HG02571 (cell line): ENCODE measurements around the gene INPP5J.
"Not testable (repeated sequence)": the region's sequence is repeated elsewhere in the genome, so short reads cannot be mapped to it uniquely, and the experiment has no call there.

ENCODE experiments used
- ATAC-seq: cut with Tn5 transposase; IDR thresholded peaks from one replicate; pipeline ENCODE4 v1.9.1; 2021; ENCODE audit warnings: mild to moderate bottlenecking, moderate library complexity; ENCODE audit not compliant: unreplicated experiment

The INPP5J gene, protein sequence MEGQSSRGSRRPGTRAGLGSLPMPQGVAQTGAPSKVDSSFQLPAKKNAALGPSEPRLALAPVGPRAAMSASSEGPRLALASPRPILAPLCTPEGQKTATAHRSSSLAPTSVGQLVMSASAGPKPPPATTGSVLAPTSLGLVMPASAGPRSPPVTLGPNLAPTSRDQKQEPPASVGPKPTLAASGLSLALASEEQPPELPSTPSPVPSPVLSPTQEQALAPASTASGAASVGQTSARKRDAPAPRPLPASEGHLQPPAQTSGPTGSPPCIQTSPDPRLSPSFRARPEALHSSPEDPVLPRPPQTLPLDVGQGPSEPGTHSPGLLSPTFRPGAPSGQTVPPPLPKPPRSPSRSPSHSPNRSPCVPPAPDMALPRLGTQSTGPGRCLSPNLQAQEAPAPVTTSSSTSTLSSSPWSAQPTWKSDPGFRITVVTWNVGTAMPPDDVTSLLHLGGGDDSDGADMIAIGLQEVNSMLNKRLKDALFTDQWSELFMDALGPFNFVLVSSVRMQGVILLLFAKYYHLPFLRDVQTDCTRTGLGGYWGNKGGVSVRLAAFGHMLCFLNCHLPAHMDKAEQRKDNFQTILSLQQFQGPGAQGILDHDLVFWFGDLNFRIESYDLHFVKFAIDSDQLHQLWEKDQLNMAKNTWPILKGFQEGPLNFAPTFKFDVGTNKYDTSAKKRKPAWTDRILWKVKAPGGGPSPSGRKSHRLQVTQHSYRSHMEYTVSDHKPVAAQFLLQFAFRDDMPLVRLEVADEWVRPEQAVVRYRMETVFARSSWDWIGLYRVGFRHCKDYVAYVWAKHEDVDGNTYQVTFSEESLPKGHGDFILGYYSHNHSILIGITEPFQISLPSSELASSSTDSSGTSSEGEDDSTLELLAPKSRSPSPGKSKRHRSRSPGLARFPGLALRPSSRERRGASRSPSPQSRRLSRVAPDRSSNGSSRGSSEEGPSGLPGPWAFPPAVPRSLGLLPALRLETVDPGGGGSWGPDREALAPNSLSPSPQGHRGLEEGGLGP

DNA sequence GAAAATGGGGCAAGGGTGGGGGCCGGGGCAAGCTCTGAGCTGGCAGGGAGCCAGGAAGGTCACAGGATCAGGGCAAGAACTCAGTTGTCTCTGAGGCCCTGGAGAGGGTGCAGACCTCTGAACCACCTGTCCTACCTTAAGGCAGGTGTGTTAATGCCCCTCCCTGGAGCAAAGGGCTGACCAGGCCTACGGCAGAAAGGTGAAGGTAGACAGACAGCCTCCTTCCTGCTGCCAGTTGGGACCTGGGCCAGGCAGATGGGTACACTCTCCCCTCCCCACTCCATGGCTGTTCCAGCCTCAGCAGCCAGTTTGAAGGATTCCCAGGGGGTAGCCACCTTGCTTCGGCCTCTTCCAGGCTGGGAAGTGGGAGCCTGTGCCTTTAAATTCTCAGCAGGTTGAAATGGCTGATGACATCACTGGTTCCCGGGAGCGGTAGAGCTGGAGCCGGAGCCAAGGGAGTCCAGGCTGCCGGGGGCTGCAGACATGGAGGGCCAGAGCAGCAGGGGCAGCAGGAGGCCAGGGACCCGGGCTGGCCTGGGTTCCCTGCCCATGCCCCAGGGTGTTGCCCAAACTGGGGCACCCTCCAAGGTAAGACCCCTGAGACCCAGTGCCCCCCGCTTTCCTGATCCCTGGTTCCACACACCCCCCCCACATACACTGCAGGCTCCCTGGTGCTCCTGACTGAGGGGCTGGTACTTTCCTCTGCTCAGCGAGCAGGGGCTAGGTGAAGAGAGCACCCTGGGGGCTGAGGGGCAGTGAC is at the start of gene INPP5J:
INPP5J (plus strand) TSS at position 435 of the 760 bp plus-strand sequence; CDS start at position 484, 49 bp downstream.
- ATAC-seq: no peak

DNA sequence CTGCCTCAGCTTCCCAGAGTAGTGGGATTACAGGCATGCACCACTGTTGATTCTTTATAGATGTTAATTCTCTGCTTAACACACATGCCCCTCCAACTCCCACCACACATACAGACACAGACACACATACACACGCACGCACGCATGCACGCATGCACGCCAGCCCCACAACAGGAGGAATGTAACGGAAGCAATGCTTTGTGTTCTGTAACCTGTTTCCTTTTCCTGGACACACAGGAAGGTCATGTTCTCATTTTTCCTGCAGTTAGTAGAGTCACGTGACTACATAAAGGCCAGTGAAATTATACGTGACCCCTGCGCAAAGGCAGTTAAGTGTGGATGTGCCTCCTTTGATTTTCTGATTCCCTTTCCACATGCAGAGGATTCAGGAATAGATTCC is 49.6 kb upstream of the INPP5J start:
- ATAC-seq: not testable (repeated sequence)

DNA sequence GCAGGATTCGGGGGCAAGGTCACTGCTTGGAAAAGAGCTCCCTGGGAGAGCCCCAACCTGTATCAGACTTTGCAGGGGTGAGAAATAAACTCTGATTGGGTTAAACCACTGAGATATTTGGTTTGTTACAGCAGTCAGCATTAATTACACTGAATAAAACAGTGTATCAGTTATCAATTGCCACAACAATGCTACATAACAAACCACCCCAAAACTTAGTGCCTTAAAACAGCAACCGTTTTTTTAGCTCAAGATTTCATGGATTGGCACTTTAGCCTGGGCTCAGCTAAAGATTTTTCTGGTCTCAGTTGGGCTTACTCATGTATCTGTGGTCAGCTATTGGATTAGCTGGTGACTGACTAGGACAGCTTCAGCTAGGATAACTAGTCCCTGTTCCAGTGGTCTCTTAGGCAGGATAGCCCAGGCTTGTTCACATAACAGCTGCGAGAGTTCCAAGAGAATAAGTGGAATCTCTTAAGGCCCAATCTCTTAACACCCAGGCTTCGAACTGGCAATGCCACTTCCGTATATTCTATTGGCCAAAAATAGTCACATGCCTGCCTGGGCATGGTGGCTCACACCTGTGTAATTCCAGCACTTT is 49.1 kb upstream of the INPP5J start:
- ATAC-seq: not testable (repeated sequence)

DNA sequence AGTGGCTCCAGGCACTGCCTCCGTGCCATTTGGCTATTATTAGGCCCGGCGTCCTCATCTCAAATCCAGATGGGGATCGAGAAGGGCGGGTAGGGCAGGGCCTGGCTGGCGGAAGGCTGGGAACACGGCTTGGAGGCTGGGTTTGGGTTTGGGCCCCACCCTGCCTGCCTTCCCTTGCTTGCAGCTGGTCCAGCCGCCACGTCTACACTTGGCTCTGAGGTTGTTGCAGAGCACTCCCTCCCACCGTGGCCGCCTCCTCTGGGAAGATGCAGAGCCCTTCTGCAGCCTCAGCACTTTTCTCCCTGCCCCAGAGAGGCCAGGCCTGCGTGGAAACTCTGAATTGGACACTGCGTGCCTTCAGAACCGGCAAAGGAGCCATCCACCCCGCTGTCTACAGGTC is 46.8 kb upstream of the INPP5J start:
- no peak for ATAC-seq

DNA sequence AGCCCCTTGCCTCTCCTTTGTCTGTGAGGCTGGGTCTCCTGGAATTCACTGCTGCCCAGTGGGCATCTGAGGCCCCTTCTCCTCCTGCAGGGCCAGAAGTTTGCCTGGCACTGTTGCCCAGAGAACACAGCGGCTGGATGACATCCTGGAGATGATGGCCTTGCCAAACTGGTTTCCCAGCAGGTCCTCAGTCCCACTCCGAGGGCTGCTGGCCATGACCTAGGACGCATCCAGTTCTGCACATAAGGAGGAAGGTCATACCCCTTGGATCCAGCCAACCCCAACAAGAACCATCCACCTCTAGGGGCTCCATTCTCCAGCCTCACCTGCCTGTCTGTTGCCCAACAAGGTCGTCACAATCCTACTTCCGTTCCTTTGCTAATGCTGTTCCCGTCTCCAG is 45.1 kb upstream of the INPP5J start:
- ATAC-seq: no peak

DNA sequence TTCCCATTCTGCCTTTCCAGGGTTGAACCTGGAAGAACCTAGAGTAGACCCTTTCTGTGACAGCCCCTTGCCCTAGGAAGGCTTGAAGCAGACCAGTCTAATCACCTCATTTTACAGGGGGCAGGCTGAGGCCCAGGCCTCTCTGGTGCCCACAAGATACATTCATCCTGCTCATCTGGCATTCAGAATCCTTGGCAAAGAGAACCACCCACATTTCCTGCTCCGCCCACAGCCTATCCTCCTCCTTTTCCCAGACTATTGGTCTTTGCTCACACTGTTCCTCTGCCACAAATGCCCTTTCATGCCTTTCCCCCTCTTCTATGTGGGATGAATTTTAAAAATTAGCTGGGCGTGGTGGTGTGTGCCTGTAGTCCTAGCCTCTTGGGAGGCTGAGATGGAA is 44.4 kb upstream of the INPP5J start:
- not testable (repeated sequence) for ATAC-seq

DNA sequence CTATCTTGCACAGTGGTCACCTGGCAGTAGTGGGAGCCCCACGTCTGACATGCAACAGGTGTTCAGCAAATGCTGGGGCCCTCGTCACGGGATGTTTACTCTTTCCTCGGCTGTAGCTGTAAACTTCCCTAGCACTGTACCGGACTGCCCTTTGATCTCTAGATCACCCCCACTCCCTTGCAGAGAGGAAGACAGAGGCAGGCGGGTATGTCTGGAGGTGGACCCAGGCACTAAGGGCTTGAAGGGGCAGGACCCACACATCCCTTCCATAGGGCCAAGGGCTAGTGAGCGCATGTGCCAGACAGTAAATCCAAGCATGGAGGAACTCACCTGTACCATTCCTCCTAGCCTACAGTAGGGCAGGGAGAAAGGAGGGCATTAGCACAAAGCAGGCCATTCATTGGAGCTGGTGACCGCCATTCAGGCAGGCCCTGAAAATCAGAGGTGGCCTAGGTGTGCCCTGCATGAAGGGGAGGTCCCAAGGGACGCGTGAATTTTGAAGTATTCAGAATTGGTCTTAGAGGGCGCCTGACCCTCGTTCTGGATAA is 43.6 kb upstream of the INPP5J start:
- ATAC-seq: no peak

DNA sequence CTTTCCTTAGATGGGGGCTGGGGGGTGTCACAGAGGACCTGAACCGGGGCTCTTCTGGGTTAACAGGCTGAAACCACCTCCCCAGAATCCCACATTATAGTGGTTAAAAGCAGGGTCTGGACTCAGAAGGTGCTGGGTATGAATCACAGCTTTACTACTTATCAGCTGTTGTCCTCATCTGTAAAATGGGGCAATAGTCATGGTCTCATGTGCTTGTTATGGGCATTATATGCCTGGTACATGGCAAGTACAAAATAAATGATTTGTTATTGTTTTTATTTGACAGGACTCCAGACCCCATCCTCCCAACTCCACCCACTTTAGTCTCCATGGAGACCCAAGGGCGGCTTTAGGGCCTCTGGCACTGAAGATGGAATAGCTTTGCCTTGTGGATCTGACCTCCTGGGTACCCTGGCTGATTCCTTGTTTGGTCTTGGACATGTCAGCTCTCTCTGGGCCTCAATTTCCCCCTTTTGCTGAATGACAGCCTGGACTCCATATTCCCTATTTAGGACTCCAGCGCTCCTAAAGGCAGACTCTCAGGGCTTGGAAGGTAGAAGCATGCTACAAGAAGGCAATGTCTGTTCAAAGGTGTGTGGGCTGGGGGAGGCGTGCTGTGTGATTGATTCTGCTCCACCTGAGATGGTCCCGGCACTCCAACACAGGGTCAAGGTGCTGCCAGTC is 42.5 kb upstream of the INPP5J start:
- no peak for ATAC-seq

DNA sequence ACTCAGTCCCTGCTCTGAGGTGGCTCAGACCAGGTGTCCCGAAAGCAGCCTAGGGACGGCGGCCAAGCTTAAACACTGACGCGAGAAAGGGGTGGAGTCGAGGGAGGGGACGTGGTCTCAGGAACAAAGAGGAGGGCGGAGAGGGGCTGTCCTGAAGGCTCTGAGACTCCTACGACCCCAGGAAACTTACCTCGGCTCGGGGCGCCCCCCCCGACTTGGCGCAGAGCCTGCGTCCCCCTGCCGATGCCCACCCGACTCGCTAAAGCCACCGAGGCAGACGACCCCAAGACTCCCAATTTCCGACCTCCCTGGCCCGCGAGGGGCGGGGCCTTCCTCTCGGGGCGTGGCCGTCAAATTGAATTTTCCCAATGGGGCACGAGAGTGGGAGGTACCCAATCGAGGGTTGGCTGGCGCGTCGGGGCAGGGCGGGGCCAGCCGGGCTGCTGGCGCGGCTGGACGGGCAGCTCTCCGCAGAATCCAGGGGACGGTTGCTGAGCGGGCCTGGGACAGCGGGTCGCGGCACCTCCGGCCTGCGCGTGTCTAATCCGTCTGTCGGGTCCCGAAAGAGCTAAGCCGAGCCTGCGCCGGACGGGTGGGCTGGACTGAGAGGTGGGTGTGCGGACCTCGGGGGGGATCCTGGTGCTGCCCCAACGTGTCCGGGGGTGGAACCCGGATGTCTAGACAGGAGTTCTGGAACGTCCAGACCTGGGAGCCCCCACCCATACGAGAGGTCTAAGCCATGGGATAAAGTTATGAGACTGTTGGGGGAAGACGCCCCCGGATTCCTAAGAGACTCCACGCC is 41.7 kb upstream of the INPP5J start, which contains the start of gene SMTN:
SMTN (plus strand) TSS at position 471 of the 802 bp plus-strand sequence. CDS start 1,941 bp downstream, outside the sequence.
- peak; percentile 48 for ATAC-seq

DNA sequence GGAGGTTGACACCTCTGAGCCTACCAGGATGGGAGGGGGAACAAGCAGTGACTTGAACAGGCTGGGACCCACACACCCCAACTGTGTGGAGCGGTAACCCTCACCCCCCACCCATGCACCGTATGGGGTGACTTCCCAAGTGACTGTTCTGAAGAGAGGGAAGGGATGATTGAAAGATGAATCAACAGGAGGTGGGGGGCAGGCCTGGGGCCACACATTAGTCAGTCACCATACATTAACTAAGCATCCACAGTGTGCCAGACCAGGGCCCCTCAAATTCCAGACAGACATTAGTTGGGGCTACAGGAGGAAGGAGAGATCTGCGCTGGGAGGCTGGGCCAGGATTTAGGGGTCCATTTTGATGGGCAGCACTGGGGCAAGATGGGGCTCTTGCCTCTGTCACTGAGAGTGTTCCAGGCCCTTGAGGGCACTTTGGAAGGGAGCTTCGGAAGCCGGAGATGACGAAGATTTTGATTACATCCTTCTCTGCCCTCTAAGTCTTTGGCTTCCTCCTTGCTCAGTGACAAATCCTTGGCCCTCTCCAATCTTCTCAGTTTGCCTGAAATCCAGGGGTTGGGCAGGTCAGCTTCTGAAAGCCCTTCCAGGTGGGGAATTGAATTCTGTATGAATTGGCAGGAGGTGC is 40.7 kb upstream of the INPP5J start:
- no peak for ATAC-seq

DNA sequence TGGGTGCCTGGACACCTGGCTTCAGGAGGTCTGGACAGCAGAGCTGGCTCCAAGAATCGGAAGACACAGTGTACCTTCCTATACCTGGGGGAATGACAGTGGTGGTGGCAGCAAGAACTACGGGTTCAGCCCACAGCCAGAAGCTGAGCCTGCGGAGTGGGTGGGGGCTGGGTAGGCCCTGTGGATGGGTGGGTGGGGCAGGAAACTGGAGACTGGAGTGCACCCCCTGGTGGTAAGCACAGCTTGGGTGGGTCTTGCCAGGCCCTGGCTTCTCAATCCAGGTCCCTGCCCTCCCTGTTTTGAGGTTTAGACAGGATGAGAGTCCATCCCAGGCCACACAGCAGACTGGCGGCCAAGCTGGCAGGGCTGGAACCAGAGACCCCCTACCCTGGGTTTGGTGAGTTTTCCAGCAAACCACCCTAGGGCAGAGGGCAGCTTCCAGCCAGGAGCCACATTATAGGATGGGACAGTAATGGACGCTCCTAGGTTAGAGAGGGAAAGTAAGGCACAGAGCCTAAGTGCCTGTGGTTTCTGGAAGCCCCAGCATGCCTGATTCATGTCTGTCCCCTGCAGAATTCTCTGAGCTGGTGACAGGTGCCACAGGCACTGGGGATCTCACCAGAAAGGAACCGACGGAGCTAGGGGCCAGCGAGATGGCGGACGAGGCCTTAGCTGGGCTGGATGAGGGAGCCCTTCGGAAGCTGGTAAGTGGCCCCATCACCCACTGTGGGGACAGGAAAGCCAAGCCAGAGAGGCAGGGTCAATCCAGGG is 40.0 kb upstream of the INPP5J start:
- ATAC-seq: no peak

DNA sequence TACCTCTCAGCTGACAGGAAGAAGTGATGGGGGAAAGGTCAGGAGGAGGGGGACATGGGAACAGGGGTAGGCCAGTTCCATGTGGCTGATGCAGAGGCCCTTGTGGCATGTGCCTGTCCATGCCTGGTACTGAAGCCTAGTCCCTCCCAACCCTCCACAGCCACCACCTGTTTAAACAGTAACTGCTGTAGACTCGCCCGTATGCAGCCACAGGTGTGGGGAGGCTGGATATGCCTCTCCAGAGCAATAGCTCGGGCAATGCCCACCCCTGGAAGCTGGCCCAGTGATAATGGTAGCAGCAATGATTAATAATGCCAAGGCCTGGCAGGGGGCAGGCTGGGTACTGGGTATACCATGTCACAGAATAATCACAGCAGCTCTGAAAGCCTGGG is 39.4 kb upstream of the INPP5J start:
- ATAC-seq: no peak

DNA sequence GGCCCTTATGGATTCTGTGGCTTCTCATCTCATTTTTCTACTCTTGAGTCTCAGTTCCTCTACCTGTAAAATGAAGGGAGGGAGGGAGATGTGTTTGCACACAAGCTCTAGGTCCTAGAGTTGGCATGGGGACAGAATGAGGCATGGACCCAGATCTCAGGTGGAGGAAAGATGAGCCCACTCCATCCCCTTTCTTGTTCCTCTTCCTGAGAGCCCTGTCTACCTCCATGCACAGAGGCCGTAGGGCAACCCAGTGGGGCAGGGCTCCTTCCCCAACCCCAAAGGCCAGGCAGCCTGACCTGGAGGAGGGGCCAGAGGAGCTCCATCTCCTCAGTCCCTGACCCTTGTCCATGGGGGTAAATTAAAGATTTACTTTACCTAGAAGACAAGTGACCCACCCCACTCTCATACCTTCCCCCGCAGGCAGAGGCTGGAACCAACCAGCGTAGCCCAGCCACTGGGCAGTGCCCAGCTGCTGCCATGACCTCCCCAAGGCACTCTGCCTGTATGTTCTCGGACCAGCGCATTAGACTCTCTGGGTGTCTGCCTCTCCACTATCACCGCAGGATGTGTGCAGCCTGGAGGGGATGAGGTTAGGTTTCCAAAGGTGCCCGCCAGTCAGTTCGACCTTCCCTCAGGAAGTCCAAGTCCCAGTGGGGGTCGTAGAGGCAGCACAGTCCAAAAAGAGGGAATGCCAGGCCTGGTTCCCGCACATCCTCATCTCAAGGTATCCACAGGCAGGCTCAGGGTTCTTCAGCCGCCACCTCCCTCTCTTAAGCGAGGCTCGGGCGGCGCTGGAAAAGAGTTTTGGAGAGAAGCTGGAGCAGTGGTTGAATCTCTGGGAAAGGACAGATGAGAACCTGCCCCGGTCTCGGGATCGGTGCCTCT is 38.6 kb upstream of the INPP5J start:
- no peak for ATAC-seq

DNA sequence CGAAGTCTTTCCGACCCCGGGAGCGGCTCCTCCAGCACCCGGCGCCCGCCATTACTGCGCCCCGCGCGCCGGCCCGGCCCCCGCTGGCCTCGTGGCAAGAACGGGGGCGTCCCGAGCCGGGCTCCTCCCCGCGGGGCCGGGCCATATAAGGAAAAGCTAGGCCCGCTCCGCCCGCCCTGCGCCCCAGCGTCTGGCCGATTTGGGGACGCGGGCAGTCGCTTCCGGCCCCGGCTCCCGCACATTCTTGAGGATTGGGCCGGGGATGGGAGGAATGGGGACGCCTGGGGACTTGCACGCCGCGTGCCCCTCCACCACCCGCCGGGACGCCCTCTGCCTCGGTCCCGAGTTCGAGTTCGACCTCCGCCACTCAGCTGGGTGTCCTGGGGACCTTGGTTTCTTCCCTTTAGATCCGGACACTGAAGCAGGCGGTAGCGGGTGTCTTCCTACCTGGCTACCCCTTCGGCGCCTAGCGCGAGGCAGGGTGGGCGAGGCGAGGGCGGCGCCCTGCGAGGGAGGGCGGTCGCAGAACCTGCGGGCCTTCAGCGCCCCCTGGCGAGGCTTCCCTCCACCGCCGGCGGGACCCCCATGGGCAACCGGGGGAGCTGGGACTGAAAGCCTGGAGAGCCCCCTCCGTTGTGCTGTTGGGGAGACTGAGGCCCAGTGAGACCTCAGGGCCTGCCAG is 37.8 kb upstream of the INPP5J start:
- ATAC-seq: peak; percentile 66

DNA sequence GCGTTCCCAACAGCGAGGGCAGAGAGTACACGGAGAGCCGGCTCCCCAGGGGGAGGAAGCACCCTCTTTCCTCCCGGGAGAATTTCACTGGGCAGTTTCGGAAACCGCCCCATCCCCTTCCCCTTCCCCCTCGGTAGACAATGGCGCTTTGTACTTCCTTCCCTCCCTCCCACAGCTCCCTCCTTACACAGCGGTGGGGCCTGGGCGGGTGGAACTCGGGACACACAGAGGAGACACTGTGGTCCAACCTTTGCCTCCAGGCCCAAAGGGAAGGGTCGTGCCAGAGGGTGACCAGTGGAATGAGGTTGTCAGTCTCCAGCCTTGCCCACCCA is 37.3 kb upstream of the INPP5J start:
- no peak for ATAC-seq

DNA sequence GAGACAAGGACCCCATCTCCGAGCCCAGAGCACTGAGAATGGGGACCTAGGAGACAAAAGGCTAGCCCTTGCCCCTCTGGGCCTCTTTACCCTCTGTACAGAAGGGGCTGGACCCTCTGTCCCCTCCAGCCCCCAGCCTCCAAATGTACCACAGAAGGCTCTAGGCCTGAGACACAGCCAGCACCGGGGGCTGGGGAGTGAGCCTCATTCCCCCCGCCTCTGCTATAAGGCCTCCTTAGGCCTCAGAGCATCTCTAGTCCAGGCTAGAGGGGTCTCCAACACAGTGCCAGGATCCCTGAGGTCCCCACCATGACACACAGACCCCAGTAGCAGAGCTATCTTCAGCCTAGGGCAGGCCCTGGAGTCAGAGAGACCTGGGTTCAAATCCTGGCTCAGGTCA is 36.8 kb upstream of the INPP5J start:
- ATAC-seq: no peak
